ENCODE results near the gene DDR2. TPM values are rescaled to one million over a fixed set of nuclear protein-coding genes. Genes with fewer than 3 reads are reported as not detected.
"Not testable (repeated sequence)": the region's sequence is repeated elsewhere in the genome, so short reads cannot be mapped to it uniquely, and the experiment has no call there.

Gene DDR2
- total RNA-seq, result 0.09 and 0.27 TPM in 2 replicates

GRCh38 chr1:162632217-162632666 lies at the start of gene DDR2:
Gene DDR2 (plus strand): TSS chr1:162632464. CDS start chr1:162719064, 86,600 bp downstream.
- no peaks in the 10 kb centered on the region for H3K4me1 Mint-ChIP-seq
- no peak within 1 kb of the TSS for H3K27ac Mint-ChIP-seq
- no peak for TF ChIP-seq CTCF (IDR thresholded peaks at IDR 0.05)
- CTCF ChIA-PET, result no interaction called here
- H3K9me3 Mint-ChIP-seq, result no peaks in the 10 kb centered on the region
- no peak within 1 kb of the TSS for H3K4me3 Mint-ChIP-seq
- POLR2A ChIA-PET, result no interaction called here
- DNase-seq (no peak), ATAC-seq (ENCODE audit: low read depth) (no peak)
- intact Hi-C loops (cut with micrococcal nuclease), result no loop called here
- peaks cover 9% of the 10 kb centered on the region for H3K27me3 Mint-ChIP-seq
- no peaks in the 10 kb centered on the region for H3K36me3 Mint-ChIP-seq (ENCODE audit: low read depth)

- not testable (repeated sequence) for H3K4me1 Mint-ChIP-seq
Measured at GRCh38 chr1:162582901-162583300, 49.4 kb upstream of the DDR2 start.

GRCh38 chr1:162585101-162585500 lies 47.2 kb upstream of the DDR2 start:
- ATAC-seq (ENCODE audit: low read depth); H3K27me3 Mint-ChIP-seq; H3K27ac Mint-ChIP-seq; intact Hi-C loops (cut with micrococcal nuclease); POLR2A ChIA-PET; H3K4me3 Mint-ChIP-seq; H3K4me1 Mint-ChIP-seq; H3K9me3 Mint-ChIP-seq; CTCF ChIA-PET; DNase-seq: not testable (repeated sequence)
- H3K36me3 Mint-ChIP-seq (ENCODE audit: low read depth), result peaks cover 45% of the 10 kb centered on the region

More at GRCh38 chr1:162582901-162583300, 49.4 kb upstream of the DDR2 start:
- intact Hi-C loops (cut with micrococcal nuclease); CTCF ChIA-PET; ATAC-seq (ENCODE audit: low read depth); H3K27ac Mint-ChIP-seq; DNase-seq; H3K27me3 Mint-ChIP-seq; POLR2A ChIA-PET; H3K4me3 Mint-ChIP-seq; H3K9me3 Mint-ChIP-seq: not testable (repeated sequence)
- peaks cover 32% of the 10 kb centered on the region for H3K36me3 Mint-ChIP-seq (ENCODE audit: low read depth)

- POLR2A ChIA-PET, result no interaction called here
Measured at GRCh38 chr1:162587347-162587746, 44.9 kb upstream of the DDR2 start.

GRCh38 chr1:162587761-162588260 lies 44.5 kb upstream of the DDR2 start:
- ChIA-PET POLR2A (no interaction called here), CTCF (no interaction called here)
- intact Hi-C loops (cut with micrococcal nuclease), result no loop called here
- Mint-ChIP-seq H3K9me3 (no peaks in the 10 kb centered on the region), H3K36me3 (ENCODE audit: low read depth) (peaks cover 46% of the 10 kb centered on the region), H3K4me3 (no peak overlapping the region), H3K27ac (no peak overlapping the region), H3K4me1 (no peaks in the 10 kb centered on the region), H3K27me3 (no peaks in the 10 kb centered on the region)
- DNase-seq (no peak), ATAC-seq (ENCODE audit: low read depth) (no peak)
- TF ChIP-seq CTCF (IDR thresholded peaks at IDR 0.05), result no peak

More at GRCh38 chr1:162587347-162587746, 44.9 kb upstream of the DDR2 start:
- H3K4me1 Mint-ChIP-seq, result no peaks in the 10 kb centered on the region
- no peak overlapping the region for H3K27ac Mint-ChIP-seq
- H3K27me3 Mint-ChIP-seq, result no peaks in the 10 kb centered on the region
- peaks cover 42% of the 10 kb centered on the region for H3K36me3 Mint-ChIP-seq (ENCODE audit: low read depth)
- no peak for TF ChIP-seq CTCF (IDR thresholded peaks at IDR 0.05)
- intact Hi-C loops (cut with micrococcal nuclease), result no loop called here
- H3K9me3 Mint-ChIP-seq, result no peaks in the 10 kb centered on the region
- CTCF ChIA-PET, result no interaction called here
- no peak overlapping the region for H3K4me3 Mint-ChIP-seq
- DNase-seq (no peak), ATAC-seq (ENCODE audit: low read depth) (no peak)

- no peak overlapping the region for H3K4me3 Mint-ChIP-seq
- intact Hi-C loops (cut with micrococcal nuclease), result no loop called here
- H3K27me3 Mint-ChIP-seq, result no peaks in the 10 kb centered on the region
- ATAC-seq (ENCODE audit: low read depth) (no peak), DNase-seq (no peak)
- no peak overlapping the region for H3K27ac Mint-ChIP-seq
- H3K9me3 Mint-ChIP-seq, result no peaks in the 10 kb centered on the region
- POLR2A ChIA-PET, result no interaction called here
- TF ChIP-seq CTCF (IDR thresholded peaks at IDR 0.05), result no peak
- CTCF ChIA-PET, result no interaction called here
- H3K36me3 Mint-ChIP-seq (ENCODE audit: low read depth), result peaks cover 49% of the 10 kb centered on the region
- H3K4me1 Mint-ChIP-seq, result no peaks in the 10 kb centered on the region
Measured at GRCh38 chr1:162590101-162590500, 42.2 kb upstream of the DDR2 start.
